ENCODE results near the gene NPHP1. TPM values are rescaled to one million over a fixed set of nuclear protein-coding genes. Genes with fewer than 3 reads are reported as not detected.
"Not testable (repeated sequence)": the region's sequence is repeated elsewhere in the genome, so short reads cannot be mapped to it uniquely, and the experiment has no call there.

The NPHP1 gene
- total and polyA plus RNA-seq, 4 donors = 0.33 to 0.88 (median 0.35) TPM

- DNase-seq (ENCODE audit: low spot score) = no peak
- Histone ChIP-seq H3K27ac (ENCODE audit: low read depth in 1 of 2, low read length in 2 of 2) (no peak overlapping the region), H3K9ac (ENCODE audit: low read depth in 1 of 2, low read length in 2 of 2) (no peak overlapping the region)
Measured at GRCh38 chr2:110215091-110215490, 10.3 kb upstream of the NPHP1 start.

GRCh38 chr2:110213522-110213921, 8.7 kb upstream of the NPHP1 start:
- not testable (repeated sequence) for H3K36me3 ChIP-seq (ENCODE audit: control insufficient read depth in 4 of 4, insufficient read depth in 3 of 4, low read depth in 1 of 4, low read length in 3 of 4); H3K9ac ChIP-seq (ENCODE audit: low read depth in 1 of 2, low read length in 2 of 2); H3K27me3 ChIP-seq (ENCODE audit: control insufficient read depth in 4 of 4, insufficient read depth in 4 of 4, low read length in 3 of 4); DNase-seq (ENCODE audit: low spot score); H3K27ac ChIP-seq (ENCODE audit: low read depth in 1 of 2, low read length in 2 of 2); H3K4me3 ChIP-seq (ENCODE audit: low read depth in 1 of 3, low read length in 3 of 3); H3K4me1 ChIP-seq (ENCODE audit: control insufficient read depth in 4 of 4, insufficient read depth in 4 of 4, low read length in 3 of 4); H3K9me3 ChIP-seq (ENCODE audit: control insufficient read depth in 4 of 4, low read length in 3 of 4)
- 95% methylated on average over 3 of the region's 3 CpGs for WGBS

More at GRCh38 chr2:110215091-110215490, 10.3 kb upstream of the NPHP1 start:
- Histone ChIP-seq H3K9me3 (ENCODE audit: control insufficient read depth in 4 of 4, low read length in 3 of 4) (peaks cover 0 to 3% (median 0%) of the 10 kb centered on the region in 4 donors), H3K4me1 (ENCODE audit: control insufficient read depth in 4 of 4, insufficient read depth in 4 of 4, low read length in 3 of 4) (peaks cover 0 to 9% (median 9%) of the 10 kb centered on the region in 4 donors), H3K27me3 (ENCODE audit: control insufficient read depth in 4 of 4, insufficient read depth in 4 of 4, low read length in 3 of 4) (peaks cover 0 to 6% (median 0%) of the 10 kb centered on the region in 4 donors), H3K36me3 (ENCODE audit: control insufficient read depth in 4 of 4, insufficient read depth in 3 of 4, low read depth in 1 of 4, low read length in 3 of 4) (no peaks in the 10 kb centered on the region), H3K4me3 (ENCODE audit: low read depth in 1 of 3, low read length in 3 of 3) (no peak overlapping the region)
- 30% methylated on average over 2 of the region's 2 CpGs for WGBS
- TF ChIP-seq ATF3 (IDR thresholded peaks at IDR 0.05) (no peak), GABPA (IDR thresholded peaks at IDR 0.05 in 1 of 2, conservative IDR thresholded peaks at IDR 0.05 in 1 of 2) (no peak), YY1 (IDR thresholded peaks at IDR 0.05) (no peak), HNF4A (conservative IDR thresholded peaks at IDR 0.05) (no peak), SP1 (IDR thresholded peaks at IDR 0.05) (no peak), CTCF (IDR thresholded peaks at IDR 0.05; ENCODE audit: low read depth, low read length, missing input control) (no peak)

- Histone ChIP-seq H3K4me1 (ENCODE audit: control insufficient read depth in 4 of 4, insufficient read depth in 4 of 4, low read length in 3 of 4) (peaks cover 0 to 9% (median 9%) of the 10 kb centered on the region in 4 donors), H3K36me3 (ENCODE audit: control insufficient read depth in 4 of 4, insufficient read depth in 3 of 4, low read depth in 1 of 4, low read length in 3 of 4) (peaks cover 0 to 9% (median 3%) of the 10 kb centered on the region in 4 donors), H3K4me3 (ENCODE audit: low read depth in 1 of 3, low read length in 3 of 3) (peak within 1 kb of the TSS; percentile 75 to 93 (median 85)), H3K9ac (ENCODE audit: low read depth in 1 of 2, low read length in 2 of 2) (peak within 1 kb of the TSS; percentile 75 to 76), H3K27ac (ENCODE audit: low read depth in 1 of 2, low read length in 2 of 2) (peak within 1 kb of the TSS; percentile 61 to 62), H3K27me3 (ENCODE audit: control insufficient read depth in 4 of 4, insufficient read depth in 4 of 4, low read length in 3 of 4) (peaks cover 0 to 4% (median 0%) of the 10 kb centered on the region in 4 donors), H3K9me3 (ENCODE audit: control insufficient read depth in 4 of 4, low read length in 3 of 4) (peaks cover 0 to 3% (median 0%) of the 10 kb centered on the region in 4 donors)
- peak; percentile 79 for DNase-seq (ENCODE audit: low spot score)
- 2% methylated on average over 54 of the region's 54 CpGs for WGBS
- TF ChIP-seq GABPA (IDR thresholded peaks at IDR 0.05 in 1 of 2, conservative IDR thresholded peaks at IDR 0.05 in 1 of 2) (peak in 1 of 2 donors; percentile 63), ZBTB33 (IDR thresholded peaks at IDR 0.05) (peak; percentile 77), RAD21 (IDR thresholded peaks at IDR 0.05) (peak; percentile 12 to 16), NR2F2 (IDR thresholded peaks at IDR 0.05) (no peak), REST (IDR thresholded peaks at IDR 0.05) (peak; percentile 41), EGR1 (IDR thresholded peaks at IDR 0.05; ENCODE audit: low read depth in 2 of 2) (peak in 1 of 2 donors; percentile 44), YY1 (IDR thresholded peaks at IDR 0.05) (peak; percentile 99), ATF3 (IDR thresholded peaks at IDR 0.05) (no peak), SP1 (IDR thresholded peaks at IDR 0.05) (peak; percentile 28), RXRA (IDR thresholded peaks at IDR 0.05) (peak in 1 of 2 donors; percentile 35), JUND (IDR thresholded peaks at IDR 0.05) (no peak), TAF1 (conservative IDR thresholded peaks at IDR 0.05) (no peak), HNF4A (conservative IDR thresholded peaks at IDR 0.05) (peak in 1 of 2 donors; percentile 38), HNF4G (IDR thresholded peaks at IDR 0.05) (no peak), FOXA2 (IDR thresholded peaks at IDR 0.05) (no peak), FOXA1 (IDR thresholded peaks at IDR 0.05) (peak; percentile 64)
Measured at GRCh38 chr2:110211938-110212858, 7.4 kb upstream of the NPHP1 start, which contains the start of gene MTLN. TSS of gene MTLN (minus strand) at chr2:110212547. CDS start at chr2:110212525, 22 bp downstream.
